GM10266 (cell line): ENCODE results near the gene PC.

Source experiments
- DNase-seq: peaks from one replicate; pipeline ENCODE4 v3.0.0; 2012; ENCODE audit errors: extremely low spot score
- TF ChIP-seq, protein P1 (sequence below): IDR thresholded peaks from 2 replicates; pipeline ENCODE4 v1.5.1; 2012; ENCODE audit warnings: mild to moderate bottlenecking, low read depth; ENCODE audit not compliant: control insufficient read depth, insufficient read depth; ENCODE audit errors: missing control alignments

PC gene

DNA sequence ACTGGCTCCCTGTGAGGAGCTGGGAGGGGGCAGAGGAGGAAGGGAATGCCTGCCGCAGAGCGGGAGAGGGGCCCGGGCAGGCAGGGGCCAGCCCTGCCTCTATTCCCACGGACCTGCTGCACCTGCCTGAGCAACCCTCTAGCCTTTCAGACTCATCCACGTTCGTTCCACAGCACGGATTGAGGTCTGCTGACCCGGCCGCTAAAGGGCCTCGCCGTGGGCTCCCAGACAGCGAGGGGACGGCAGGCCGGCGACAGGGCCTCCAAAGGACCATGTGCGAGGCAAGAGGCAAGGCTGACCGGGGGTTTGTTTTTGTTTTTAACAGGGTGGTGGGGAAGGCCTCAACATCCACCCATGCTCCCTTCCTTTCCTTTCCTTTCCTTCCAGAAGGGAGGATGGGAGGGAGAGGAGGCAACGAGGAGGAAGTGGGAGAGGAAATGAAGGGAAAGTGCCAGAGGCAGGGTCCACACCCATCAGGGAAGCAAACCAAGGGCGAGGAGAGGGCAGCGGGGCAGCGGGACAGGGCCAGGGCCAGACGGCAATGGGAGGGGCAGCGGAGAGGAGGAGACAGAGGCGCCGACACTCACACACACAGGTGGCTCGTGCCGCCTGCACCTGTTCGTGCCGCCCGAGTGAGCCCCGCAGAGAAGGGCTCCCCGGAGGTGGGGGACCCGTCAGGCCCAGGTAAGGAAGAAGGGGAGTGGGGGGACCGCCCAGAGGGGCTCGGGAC is 93.8 kb downstream of the PC start:
- no peak for DNase-seq
- TF ChIP-seq, protein P1, sequence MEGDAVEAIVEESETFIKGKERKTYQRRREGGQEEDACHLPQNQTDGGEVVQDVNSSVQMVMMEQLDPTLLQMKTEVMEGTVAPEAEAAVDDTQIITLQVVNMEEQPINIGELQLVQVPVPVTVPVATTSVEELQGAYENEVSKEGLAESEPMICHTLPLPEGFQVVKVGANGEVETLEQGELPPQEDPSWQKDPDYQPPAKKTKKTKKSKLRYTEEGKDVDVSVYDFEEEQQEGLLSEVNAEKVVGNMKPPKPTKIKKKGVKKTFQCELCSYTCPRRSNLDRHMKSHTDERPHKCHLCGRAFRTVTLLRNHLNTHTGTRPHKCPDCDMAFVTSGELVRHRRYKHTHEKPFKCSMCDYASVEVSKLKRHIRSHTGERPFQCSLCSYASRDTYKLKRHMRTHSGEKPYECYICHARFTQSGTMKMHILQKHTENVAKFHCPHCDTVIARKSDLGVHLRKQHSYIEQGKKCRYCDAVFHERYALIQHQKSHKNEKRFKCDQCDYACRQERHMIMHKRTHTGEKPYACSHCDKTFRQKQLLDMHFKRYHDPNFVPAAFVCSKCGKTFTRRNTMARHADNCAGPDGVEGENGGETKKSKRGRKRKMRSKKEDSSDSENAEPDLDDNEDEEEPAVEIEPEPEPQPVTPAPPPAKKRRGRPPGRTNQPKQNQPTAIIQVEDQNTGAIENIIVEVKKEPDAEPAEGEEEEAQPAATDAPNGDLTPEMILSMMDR: no peak

DNA sequence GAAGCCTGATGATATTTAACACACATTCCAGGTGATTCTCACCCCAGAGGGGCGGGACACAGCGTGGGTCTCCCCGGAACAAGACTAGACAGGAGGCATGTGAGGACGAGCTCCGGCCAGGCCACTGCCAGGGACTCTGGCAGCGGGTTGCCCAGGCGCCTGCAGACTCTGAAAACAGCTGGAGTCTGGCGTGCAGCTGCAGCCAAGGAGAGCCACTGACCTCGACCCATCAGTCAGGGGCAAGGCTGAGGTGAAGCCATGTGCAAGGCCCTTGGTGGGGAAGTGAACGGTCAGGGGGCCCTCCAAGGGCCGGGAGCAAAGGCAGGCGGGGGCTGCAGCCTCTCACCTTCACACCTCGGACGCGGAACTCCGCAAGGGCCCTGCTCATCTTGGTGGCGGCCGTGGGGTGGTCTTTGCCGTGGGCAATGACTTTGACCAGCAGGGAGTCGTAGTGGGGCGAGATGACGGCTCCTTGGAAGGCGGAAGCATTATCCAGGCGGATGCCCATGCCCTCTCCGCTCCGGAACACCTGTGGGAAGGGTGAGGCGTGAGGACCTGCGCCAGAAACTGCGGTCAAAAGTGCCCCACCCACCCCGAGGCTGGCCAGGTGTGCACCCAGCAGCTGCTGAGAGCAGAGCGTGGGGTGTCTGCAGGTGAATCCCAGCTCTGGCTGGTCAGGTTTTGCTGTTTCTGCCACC is 94.6 kb downstream of the PC start:
- TF ChIP-seq, protein P1: no peak

DNA sequence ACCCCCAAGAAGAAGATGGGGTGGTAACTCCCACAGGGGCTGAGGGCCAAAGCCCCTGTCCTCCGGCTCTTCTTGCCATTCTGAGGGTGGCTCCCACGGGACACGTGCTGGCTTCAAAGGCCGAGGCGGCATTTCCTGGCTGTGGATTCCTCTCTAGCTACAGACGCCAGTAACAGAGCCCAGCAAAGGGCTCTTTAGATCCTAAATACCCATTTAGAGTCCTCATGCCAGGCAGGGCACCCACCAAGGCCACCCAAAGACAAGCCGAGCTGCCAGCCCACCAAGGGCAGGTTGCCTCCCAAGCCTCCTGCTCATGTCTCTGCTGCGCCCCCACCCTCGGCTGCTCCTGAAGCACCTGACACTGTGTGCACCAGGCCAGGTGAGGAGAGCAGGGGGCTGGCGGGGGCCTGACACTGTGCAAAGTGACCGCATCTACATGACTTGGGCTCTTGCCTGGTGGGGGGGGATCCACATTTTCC is 95.6 kb downstream of the PC start:
- DNase-seq: no peak
- TF ChIP-seq, protein P1: no peak

More for the DNA sequence above, 94.6 kb downstream of the PC start:
- no peak for DNase-seq

DNA sequence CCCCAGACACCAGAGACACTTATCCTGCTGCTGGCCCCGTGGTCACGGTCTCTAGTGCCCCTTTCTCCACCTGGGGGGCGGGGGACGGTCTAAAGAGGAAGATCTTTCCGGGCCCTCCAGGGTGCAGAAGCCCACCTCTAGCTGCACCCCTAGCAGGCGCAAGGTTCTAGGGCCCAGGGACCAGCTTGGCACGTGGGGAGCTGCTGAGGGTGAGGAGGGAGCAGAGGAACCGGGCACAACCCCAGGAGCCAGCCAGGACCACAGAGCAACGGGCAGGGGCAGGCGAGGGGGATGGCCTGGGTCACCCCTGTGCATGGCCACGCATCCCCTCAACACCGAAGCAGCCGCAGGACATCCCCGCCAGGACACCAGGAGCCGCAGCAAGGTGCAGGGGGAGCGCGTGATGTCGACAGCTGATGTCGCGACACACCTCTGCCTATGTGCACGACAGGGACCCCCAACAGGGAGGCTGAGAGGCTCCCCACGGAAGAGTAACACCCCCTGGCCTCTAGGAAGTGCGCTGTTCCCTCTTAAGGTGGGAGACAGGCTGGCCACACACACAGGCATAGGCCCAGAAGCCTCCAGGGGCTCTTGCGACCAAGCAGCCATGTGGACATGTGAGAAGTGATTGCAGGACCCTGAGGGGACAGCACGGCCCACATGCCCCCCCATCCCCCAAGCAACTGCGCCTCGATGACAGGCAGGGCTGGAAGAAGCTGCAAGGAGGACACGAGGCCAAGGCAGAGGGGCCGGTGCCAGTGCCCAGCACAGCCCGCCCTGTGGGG is 96.2 kb downstream of the PC start:
- TF ChIP-seq, protein P1: no peak
- no peak for DNase-seq

DNA sequence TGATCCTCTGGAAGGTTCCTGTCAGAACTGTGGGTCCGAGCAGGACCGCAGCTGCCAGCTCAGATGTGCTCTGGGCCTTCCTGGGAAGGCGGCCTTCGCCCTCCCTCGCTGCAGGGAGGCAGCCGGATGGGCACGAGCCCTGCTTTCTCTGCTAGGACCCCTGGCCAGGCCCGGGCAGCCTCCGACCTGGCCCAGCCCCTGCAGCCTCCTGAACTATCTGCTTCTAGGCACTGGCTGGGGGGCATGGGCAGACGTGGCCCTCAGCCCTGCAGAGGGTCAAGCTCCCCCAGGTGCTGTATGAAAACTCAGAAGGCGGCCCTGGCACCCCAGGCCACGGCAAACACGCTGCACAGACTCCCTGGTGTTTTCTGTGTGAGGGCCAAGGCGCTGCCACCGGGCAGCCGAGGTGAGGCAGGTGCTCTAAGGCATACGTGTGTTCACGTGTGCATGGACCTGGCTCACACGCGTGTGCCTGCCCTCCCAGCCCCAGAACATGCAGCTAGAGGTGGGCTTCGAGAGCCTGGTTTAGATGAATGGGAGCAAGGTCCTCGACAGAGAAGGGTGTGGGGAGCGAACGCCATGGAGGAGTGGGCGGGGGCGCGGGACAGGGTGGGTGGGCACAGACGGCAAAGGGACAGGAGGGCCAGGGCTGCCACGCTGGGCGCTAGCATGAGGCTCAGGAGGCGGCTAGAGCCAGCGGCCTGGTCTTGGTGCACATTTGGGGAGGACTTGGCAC is 97.0 kb downstream of the PC start:
- TF ChIP-seq, protein P1: no peak
- DNase-seq: no peak

DNA sequence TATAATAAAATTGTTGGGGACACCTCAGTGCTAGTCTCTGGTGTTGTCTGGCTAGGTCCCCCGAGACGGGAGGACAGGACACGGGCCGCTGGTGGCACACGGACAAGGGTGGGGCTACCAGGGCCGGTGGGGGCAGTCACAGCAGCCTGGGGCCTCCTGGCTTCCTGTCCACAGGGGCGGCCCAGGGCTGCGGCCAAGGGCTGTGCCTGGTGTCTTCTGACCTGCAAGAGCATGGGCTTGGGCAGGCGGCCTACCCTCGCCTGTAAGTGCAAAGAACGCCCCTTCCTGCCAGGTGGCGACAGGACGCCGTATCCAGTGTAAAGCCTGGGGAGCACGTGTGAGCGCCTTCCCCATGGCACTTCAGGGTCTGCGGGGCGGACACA is 97.7 kb downstream of the PC start:
- TF ChIP-seq, protein P1: no peak
- DNase-seq: no peak
